Activated naive CD8-positive, alpha-beta T cell (primary cell): Measurements from ENCODE around the gene HPX.

Experiments used
- H3K27ac Mint-ChIP-seq: one replicate; pipeline ENCODE4 v1.8.0; 2021; ENCODE audit warnings: mixed read lengths
- H3K27me3 Mint-ChIP-seq: one replicate; pipeline ENCODE4 v1.8.0; 2021; ENCODE audit warnings: mixed read lengths
- H3K36me3 Mint-ChIP-seq: one replicate; pipeline ENCODE4 v1.8.0; 2021; ENCODE audit warnings: mixed read lengths
- H3K4me1 Mint-ChIP-seq: one replicate; pipeline ENCODE4 v1.8.0; 2021; ENCODE audit warnings: low read depth, mixed read lengths
- H3K4me3 Mint-ChIP-seq: one replicate; pipeline ENCODE4 v1.8.0; 2021; ENCODE audit warnings: mild to moderate bottlenecking, mixed read lengths
- H3K9me3 Mint-ChIP-seq: one replicate; pipeline ENCODE4 v1.8.0; 2021; ENCODE audit warnings: low read depth, mixed read lengths

Gene HPX

GRCh38 chr11:6440906-6441358 is at the start of gene HPX:
Gene HPX, minus strand, starts transcription at chr11:6440987. Its CDS starts 24 bp downstream, at chr11:6440963.
- Mint-ChIP-seq H3K4me3 (no peak within 1 kb of the TSS), H3K27ac (no peak within 1 kb of the TSS), H3K4me1 (peaks cover under 1% of the 10 kb centered on the region), H3K27me3 (no peaks in the 10 kb centered on the region), H3K9me3 (no peaks in the 10 kb centered on the region), H3K36me3 (no peaks in the 10 kb centered on the region)

- peaks cover 20% of the 10 kb centered on the region for H3K4me1 Mint-ChIP-seq
- H3K36me3 Mint-ChIP-seq: no peaks in the 10 kb centered on the region
- peak overlapping the region; percentile 34 for H3K27ac Mint-ChIP-seq
- no peaks in the 10 kb centered on the region for H3K27me3 Mint-ChIP-seq
- H3K9me3 Mint-ChIP-seq: no peaks in the 10 kb centered on the region
- no peak overlapping the region for H3K4me3 Mint-ChIP-seq
These were observed 48.5 kb upstream of the HPX start for GRCh38 chr11:6489306-6489705.

- H3K4me1 Mint-ChIP-seq: peaks cover 19% of the 10 kb centered on the region
- no peaks in the 10 kb centered on the region for H3K9me3 Mint-ChIP-seq
- no peaks in the 10 kb centered on the region for H3K27me3 Mint-ChIP-seq
- H3K36me3 Mint-ChIP-seq: no peaks in the 10 kb centered on the region
- H3K27ac Mint-ChIP-seq: peak overlapping the region; percentile 34
- H3K4me3 Mint-ChIP-seq: no peak overlapping the region
These were observed 48.0 kb upstream of the HPX start for GRCh38 chr11:6488821-6489220.

GRCh38 chr11:6488342-6488741 is 47.6 kb upstream of the HPX start:
- Mint-ChIP-seq H3K9me3 (no peaks in the 10 kb centered on the region), H3K27me3 (no peaks in the 10 kb centered on the region), H3K27ac (peak overlapping the region; percentile 59), H3K4me1 (peaks cover 19% of the 10 kb centered on the region), H3K4me3 (no peak overlapping the region), H3K36me3 (peaks cover 3% of the 10 kb centered on the region)

- Mint-ChIP-seq H3K36me3 (peaks cover 12% of the 10 kb centered on the region), H3K27me3 (no peaks in the 10 kb centered on the region), H3K27ac (no peak overlapping the region), H3K9me3 (no peaks in the 10 kb centered on the region), H3K4me1 (peaks cover 30% of the 10 kb centered on the region), H3K4me3 (no peak overlapping the region)
These were observed 46.2 kb upstream of the HPX start for GRCh38 chr11:6486938-6487337.

- Mint-ChIP-seq H3K4me3 (no peak overlapping the region), H3K27me3 (no peaks in the 10 kb centered on the region), H3K36me3 (peaks cover 12% of the 10 kb centered on the region), H3K27ac (no peak overlapping the region), H3K9me3 (no peaks in the 10 kb centered on the region), H3K4me1 (peaks cover 30% of the 10 kb centered on the region)
These were observed 45.5 kb upstream of the HPX start for GRCh38 chr11:6486256-6486655.

GRCh38 chr11:6485661-6486060 is 44.9 kb upstream of the HPX start:
- Mint-ChIP-seq H3K4me3 (no peak overlapping the region), H3K27ac (no peak overlapping the region)

GRCh38 chr11:6483015-6483414 is 42.2 kb upstream of the HPX start:
- H3K27ac Mint-ChIP-seq: peak overlapping the region; percentile 96
- peak overlapping the region; percentile 96 for H3K4me3 Mint-ChIP-seq
- H3K9me3 Mint-ChIP-seq: no peaks in the 10 kb centered on the region
- H3K27me3 Mint-ChIP-seq: no peaks in the 10 kb centered on the region
- H3K36me3 Mint-ChIP-seq: peaks cover 12% of the 10 kb centered on the region
- H3K4me1 Mint-ChIP-seq: peaks cover 35% of the 10 kb centered on the region

More at GRCh38 chr11:6485661-6486060, 44.9 kb upstream of the HPX start:
- Mint-ChIP-seq H3K27me3 (no peaks in the 10 kb centered on the region), H3K36me3 (peaks cover 12% of the 10 kb centered on the region), H3K4me1 (peaks cover 34% of the 10 kb centered on the region), H3K9me3 (no peaks in the 10 kb centered on the region)

GRCh38 chr11:6482441-6482840 is 41.7 kb upstream of the HPX start:
- no peaks in the 10 kb centered on the region for H3K27me3 Mint-ChIP-seq
- H3K4me1 Mint-ChIP-seq: peaks cover 34% of the 10 kb centered on the region
- H3K4me3 Mint-ChIP-seq: peak overlapping the region; percentile 96
- H3K36me3 Mint-ChIP-seq: peaks cover 12% of the 10 kb centered on the region
- no peaks in the 10 kb centered on the region for H3K9me3 Mint-ChIP-seq
- H3K27ac Mint-ChIP-seq: peak overlapping the region; percentile 96

- H3K27ac Mint-ChIP-seq: peak overlapping the region; percentile 96
- H3K4me3 Mint-ChIP-seq: peak overlapping the region; percentile 96
- peaks cover 14% of the 10 kb centered on the region for H3K36me3 Mint-ChIP-seq
- H3K27me3 Mint-ChIP-seq: no peaks in the 10 kb centered on the region
- no peaks in the 10 kb centered on the region for H3K9me3 Mint-ChIP-seq
- peaks cover 34% of the 10 kb centered on the region for H3K4me1 Mint-ChIP-seq
These were observed 41.1 kb upstream of the HPX start for GRCh38 chr11:6481924-6482275.

- peaks cover 14% of the 10 kb centered on the region for H3K36me3 Mint-ChIP-seq
- peaks cover 34% of the 10 kb centered on the region for H3K4me1 Mint-ChIP-seq
- H3K4me3 Mint-ChIP-seq: peak within 1 kb of the TSS; percentile 96
- no peaks in the 10 kb centered on the region for H3K27me3 Mint-ChIP-seq
- peak within 1 kb of the TSS; percentile 96 for H3K27ac Mint-ChIP-seq
- H3K9me3 Mint-ChIP-seq: no peaks in the 10 kb centered on the region
These were observed 40.5 kb upstream of the HPX start, which contains the start of the genes ARFIP2 and TIMM10B for GRCh38 chr11:6481012-6481923. Gene ARFIP2, minus strand, starts transcription at chr11:6481331. Its CDS starts 910 bp downstream, at chr11:6480421. Gene TIMM10B, plus strand, starts transcription at chr11:6481501. Its CDS starts 16 bp downstream, at chr11:6481517.

- peaks cover 14% of the 10 kb centered on the region for H3K36me3 Mint-ChIP-seq
- peak overlapping the region; percentile 96 for H3K4me3 Mint-ChIP-seq
- no peaks in the 10 kb centered on the region for H3K9me3 Mint-ChIP-seq
- H3K27ac Mint-ChIP-seq: peak overlapping the region; percentile 96
- peaks cover 34% of the 10 kb centered on the region for H3K4me1 Mint-ChIP-seq
- H3K27me3 Mint-ChIP-seq: no peaks in the 10 kb centered on the region
These were observed 39.6 kb upstream of the HPX start for GRCh38 chr11:6480299-6480914.

GRCh38 chr11:6476571-6476970 is 35.8 kb upstream of the HPX start:
- H3K27me3 Mint-ChIP-seq: no peaks in the 10 kb centered on the region
- H3K4me1 Mint-ChIP-seq: peaks cover 35% of the 10 kb centered on the region
- H3K27ac Mint-ChIP-seq: no peak overlapping the region
- peaks cover 2% of the 10 kb centered on the region for H3K36me3 Mint-ChIP-seq
- H3K4me3 Mint-ChIP-seq: no peak overlapping the region
- H3K9me3 Mint-ChIP-seq: no peaks in the 10 kb centered on the region

- Mint-ChIP-seq H3K4me1 (peaks cover 34% of the 10 kb centered on the region), H3K27ac (peak overlapping the region; percentile 50), H3K9me3 (no peaks in the 10 kb centered on the region), H3K4me3 (no peak overlapping the region), H3K36me3 (peaks cover 2% of the 10 kb centered on the region), H3K27me3 (no peaks in the 10 kb centered on the region)
These were observed 35.1 kb upstream of the HPX start for GRCh38 chr11:6475936-6476335.

- no peaks in the 10 kb centered on the region for H3K9me3 Mint-ChIP-seq
- H3K27ac Mint-ChIP-seq: peak overlapping the region; percentile 56
- H3K36me3 Mint-ChIP-seq: peaks cover 2% of the 10 kb centered on the region
- H3K27me3 Mint-ChIP-seq: no peaks in the 10 kb centered on the region
- H3K4me3 Mint-ChIP-seq: peak overlapping the region; percentile 69
- peaks cover 27% of the 10 kb centered on the region for H3K4me1 Mint-ChIP-seq
These were observed 34.2 kb upstream of the HPX start for GRCh38 chr11:6474806-6475500.
